ENCODE measurements around the gene NEU1. TPM values are rescaled to one million over a fixed set of nuclear protein-coding genes. Genes with fewer than 3 reads are reported as not detected.

NEU1 gene
- total RNA-seq, 1 experiment from 2014 or later = 15.1 TPM

DNA sequence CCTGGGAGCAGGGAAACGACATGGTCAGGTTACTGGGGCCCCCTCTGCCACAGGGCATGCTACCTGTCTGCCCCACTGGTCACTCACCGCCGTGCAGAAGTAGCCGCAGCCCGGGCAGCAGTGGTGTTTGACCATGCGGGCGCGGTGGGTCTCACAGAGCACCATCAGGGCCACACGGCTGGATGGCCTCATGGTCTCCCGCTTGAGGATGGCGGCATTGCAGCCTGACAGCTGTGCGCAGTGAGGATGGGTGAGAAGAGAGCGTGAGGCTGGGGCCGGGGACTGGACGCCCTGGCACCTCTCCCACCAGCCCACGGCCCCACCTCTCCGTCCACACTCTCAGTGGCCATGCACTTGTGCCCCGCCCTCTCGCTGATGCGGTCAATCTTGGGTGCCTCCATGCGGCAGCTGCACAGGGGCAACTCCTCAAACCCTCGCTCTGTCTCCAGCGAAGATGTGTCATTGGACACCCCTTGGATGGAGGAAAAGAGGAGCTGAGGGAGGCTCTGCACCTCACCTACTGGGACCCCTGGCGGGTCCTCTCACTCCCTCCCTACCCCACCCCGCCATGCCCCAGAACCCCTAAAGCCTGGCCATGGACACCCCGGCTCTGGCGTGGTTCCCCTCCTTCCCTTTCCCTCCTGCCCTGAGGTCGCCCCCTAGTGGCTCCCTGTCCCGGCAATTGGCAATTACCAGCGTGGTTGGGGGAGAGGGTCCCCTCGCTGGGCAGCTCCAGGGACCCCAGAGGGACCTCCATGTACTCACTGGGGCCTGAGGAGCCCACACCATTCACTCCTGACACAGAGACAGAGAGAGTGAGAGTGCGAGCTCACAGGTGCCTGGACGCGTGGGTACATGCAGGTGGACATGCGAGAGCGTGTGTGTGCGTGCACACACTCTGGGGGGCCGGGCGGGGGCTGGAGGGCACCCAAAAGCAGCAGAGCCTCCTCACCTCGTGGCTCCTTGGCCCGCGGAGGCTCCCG, 25.9 kb upstream of the NEU1 start:
- Histone ChIP-seq H3K36me3 (ENCODE audit: control insufficient read depth in 1 of 2, insufficient read depth in 2 of 2, low read length in 2 of 2) (peaks cover 55 to 56% of the 10 kb centered on the region in 2 experiments; a peak in 3 of 4 replicates), H3K9me2 (ENCODE audit: insufficient read depth) (no peaks in the 10 kb centered on the region), H3K4me2 (ENCODE audit: low read length) (no peak overlapping the region), H3K9ac (ENCODE audit: low read length) (no peak overlapping the region), H3K4me3 (replicated peaks in 1 of 2; ENCODE audit: low read depth in 1 of 2, low read length in 2 of 2) (no peak overlapping the region), H4K20me1 (ENCODE audit: insufficient read depth) (0 out of 2 replicates have a peak, but pooled peaks cover 5% of the 10 kb centered on the region), H2AFZ (ENCODE audit: low read depth, low read length, poor library complexity, severe bottlenecking) (no peak overlapping the region), H3K4me1 (ENCODE audit: control insufficient read depth in 1 of 2, insufficient read depth in 2 of 2, low read length in 2 of 2) (no peaks in the 10 kb centered on the region), H3K79me2 (ENCODE audit: insufficient read depth, low read length) (no peaks in the 10 kb centered on the region), H3K9me3 (ENCODE audit: control insufficient read depth in 1 of 2, insufficient read depth in 1 of 2, low read depth in 1 of 2, low read length in 2 of 2) (no peaks in the 10 kb centered on the region), H3K27me3 (ENCODE audit: insufficient read depth, low read length) (no peaks in the 10 kb centered on the region), H3K27ac (ENCODE audit: low read depth, low read length) (no peak overlapping the region)
- intact Hi-C loops (cut with micrococcal nuclease) = no loop called here
- ChIA-PET CTCF (interaction anchor here (1.2 kb wide), 1 partner anchor 9 kb away, joined by 3 read pairs; the partner anchor contains the start of gene EHMT2), POLR2A (no interaction called here), RAD21 (ENCODE audit: low non-redundant PET in 1 of 2, low total read pairs in 2 of 2, uncharacterized antibody in 2 of 2, unreplicated experiment in 2 of 2) (no interaction called here)
- DNase-seq (ENCODE audit: low read depth, low spot score) (no peak), ATAC-seq (peak; percentile 66)
- no peak for TF ChIP-seq POLR2AphosphoS5 (IDR thresholded peaks at IDR 0.05; ENCODE audit: low read depth, low read length)
- TF ChIP-seq CBX3 (IDR thresholded peaks at IDR 0.05; ENCODE audit: low read depth) = no peak
- TF ChIP-seq ELF1 (IDR thresholded peaks at IDR 0.05; ENCODE audit: borderline replicate concordance, low read depth) = no peak
- no peak for TF ChIP-seq TCF7L2 (IDR thresholded peaks at IDR 0.05; ENCODE audit: borderline replicate concordance, extremely low read depth, insufficient read depth, insufficient read length)
- peak; percentile 64 for TF ChIP-seq RAD21 (IDR thresholded peaks at IDR 0.05; ENCODE audit: low read depth)
- no peak for TF ChIP-seq EZH2phosphoT487 (IDR thresholded peaks at IDR 0.05; ENCODE audit: borderline replicate concordance)
- TF ChIP-seq YY1 (IDR thresholded peaks at IDR 0.05; ENCODE audit: extremely low read depth, insufficient replicate concordance, low read depth, low read length) = no peak
- no peak for TF ChIP-seq ATF3 (IDR thresholded peaks at IDR 0.05)
- TF ChIP-seq EZH2 (IDR thresholded peaks at IDR 0.05) = no peak
- TF ChIP-seq SRF (IDR thresholded peaks at IDR 0.05; ENCODE audit: low read depth) = no peak
- TF ChIP-seq EGR1 (IDR thresholded peaks at IDR 0.05; ENCODE audit: low read depth) = no peak
- no peak for TF ChIP-seq ZNF274 (IDR thresholded peaks at IDR 0.05; ENCODE audit: low read depth, low read length)
- TF ChIP-seq CEBPB (IDR thresholded peaks at IDR 0.05; ENCODE audit: low read depth) = no peak
- no peak for TF ChIP-seq FOSL1 (IDR thresholded peaks at IDR 0.05; ENCODE audit: low read depth)
- TF ChIP-seq, protein P1, sequence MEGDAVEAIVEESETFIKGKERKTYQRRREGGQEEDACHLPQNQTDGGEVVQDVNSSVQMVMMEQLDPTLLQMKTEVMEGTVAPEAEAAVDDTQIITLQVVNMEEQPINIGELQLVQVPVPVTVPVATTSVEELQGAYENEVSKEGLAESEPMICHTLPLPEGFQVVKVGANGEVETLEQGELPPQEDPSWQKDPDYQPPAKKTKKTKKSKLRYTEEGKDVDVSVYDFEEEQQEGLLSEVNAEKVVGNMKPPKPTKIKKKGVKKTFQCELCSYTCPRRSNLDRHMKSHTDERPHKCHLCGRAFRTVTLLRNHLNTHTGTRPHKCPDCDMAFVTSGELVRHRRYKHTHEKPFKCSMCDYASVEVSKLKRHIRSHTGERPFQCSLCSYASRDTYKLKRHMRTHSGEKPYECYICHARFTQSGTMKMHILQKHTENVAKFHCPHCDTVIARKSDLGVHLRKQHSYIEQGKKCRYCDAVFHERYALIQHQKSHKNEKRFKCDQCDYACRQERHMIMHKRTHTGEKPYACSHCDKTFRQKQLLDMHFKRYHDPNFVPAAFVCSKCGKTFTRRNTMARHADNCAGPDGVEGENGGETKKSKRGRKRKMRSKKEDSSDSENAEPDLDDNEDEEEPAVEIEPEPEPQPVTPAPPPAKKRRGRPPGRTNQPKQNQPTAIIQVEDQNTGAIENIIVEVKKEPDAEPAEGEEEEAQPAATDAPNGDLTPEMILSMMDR (IDR thresholded peaks at IDR 0.05 in 2 of 3, conservative IDR thresholded peaks at IDR 0.05 in 1 of 3; ENCODE audit: borderline replicate concordance in 1 of 3, insufficient read depth in 1 of 3, low read depth in 2 of 3, low read length in 2 of 3) = peak; percentile 49 to 92 (median 82); a peak in 5 of 6 replicates
- no peak for TF ChIP-seq ZBTB33 (IDR thresholded peaks at IDR 0.05; ENCODE audit: extremely low read depth, insufficient replicate concordance, low read length)
- BruUV-seq (replicated peaks) = TSS peak; percentile 25

All from HCT116 (cell line).